ENCODE measurements around the gene FASN.

Gene FASN

DNA sequence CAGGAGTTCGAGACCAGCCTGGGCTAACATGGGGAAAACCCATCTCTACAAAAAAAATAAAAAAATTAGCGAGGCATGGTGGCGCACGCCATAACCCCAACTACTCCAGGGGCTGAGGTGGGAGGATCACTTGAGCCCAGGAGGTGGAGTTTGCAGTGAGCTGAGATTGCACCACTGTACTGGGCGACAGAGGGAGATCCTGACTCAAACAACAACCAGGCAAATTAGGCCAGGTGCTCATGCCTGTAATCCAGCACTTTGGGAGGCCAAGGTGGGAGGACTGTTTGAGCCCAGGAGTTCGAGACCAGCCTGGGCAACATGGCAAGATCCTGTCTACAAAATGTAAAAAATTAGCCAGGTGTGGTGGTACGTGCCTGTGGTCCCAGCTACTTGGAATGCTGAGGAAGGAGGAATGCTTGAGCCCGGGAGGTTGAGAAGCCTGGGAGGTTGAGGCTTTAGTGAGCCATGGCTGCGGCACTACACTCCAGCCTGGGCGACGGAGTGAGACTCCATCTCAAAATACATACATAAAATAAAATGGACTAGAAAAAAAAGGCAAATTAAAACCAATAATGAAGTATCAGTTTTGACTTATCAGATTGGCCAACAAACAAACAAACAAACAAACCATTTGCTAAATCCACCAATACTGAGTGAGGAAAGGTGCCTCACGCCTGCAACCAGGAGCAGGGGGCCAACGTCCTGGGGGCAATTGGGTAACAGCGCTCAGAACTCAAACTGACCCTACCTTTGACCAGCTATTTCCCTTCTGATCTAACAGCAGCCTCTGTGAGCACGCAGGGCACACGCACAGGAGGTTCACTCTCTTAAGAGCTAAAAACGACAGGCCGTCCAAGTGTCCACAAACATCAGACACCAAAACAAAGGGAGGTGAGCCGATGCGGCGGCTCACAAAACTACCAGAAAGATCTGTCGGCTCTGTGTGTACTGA is 19.4 kb upstream of the FASN start:
- no peak for DNase-seq (ENCODE audit: low read depth in 2 of 2)

DNA sequence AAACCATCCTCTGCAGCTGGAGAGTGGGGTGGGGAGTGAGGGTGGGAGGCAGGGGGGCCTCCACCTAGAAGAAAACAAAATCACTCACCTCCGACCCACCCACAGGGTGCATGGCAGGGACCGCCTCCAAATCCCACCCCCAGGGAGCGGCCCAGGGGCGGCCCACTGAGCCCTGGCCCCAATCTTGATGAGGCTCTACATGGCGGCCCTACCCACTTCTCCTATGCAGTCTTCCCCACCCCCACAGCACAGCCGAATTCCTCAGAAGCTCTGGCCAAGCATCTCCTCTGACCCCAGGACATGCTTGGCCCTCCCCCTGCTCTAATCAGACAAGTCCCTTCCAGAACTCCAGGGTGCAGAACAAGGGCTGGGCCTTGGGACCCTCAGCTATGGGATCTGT is 18.2 kb upstream of the FASN start:
- no peak for DNase-seq (ENCODE audit: low read depth in 2 of 2)

DNA sequence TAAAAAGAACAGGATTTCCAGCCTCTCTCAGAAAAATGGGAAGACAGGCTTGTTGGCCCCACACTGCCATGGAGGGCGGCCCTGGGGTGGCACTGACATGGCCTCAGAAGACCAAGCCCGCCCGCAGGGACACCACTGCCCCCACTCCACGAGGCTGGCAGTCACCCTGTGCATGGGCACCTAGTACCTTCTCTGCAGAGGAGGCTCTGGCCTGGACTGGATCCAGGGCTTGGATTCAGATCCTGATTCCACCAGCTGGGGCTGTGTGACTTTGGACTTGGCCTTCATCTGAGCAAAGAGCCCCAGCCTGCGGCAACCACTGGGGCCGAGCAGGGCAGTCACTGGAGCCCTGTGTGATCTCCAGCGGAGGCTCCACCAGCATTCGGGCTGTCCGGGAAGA is 16.8 kb upstream of the FASN start:
- DNase-seq (ENCODE audit: low read depth in 2 of 2), result no peak

DNA sequence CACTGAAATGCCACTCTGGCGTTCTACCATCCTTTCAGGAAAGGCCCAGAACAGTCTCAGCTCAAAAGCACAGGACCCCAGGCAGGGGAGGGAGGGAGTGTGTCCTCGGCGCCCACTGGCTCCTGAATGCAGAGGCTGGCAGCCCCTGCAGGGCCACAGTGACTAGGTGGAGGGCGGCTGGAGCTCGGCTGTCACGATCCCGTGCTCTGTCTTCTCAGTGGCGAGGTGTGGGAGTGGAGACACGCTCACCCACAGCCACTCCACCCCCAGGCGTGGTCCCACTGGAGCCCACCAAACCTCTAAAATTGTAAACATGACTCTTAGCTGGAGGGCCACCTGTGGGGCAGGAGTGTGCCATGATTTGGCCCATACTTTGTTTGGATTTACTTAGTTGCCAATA is 16.4 kb upstream of the FASN start:
- DNase-seq (ENCODE audit: low read depth in 2 of 2), result no peak

DNA sequence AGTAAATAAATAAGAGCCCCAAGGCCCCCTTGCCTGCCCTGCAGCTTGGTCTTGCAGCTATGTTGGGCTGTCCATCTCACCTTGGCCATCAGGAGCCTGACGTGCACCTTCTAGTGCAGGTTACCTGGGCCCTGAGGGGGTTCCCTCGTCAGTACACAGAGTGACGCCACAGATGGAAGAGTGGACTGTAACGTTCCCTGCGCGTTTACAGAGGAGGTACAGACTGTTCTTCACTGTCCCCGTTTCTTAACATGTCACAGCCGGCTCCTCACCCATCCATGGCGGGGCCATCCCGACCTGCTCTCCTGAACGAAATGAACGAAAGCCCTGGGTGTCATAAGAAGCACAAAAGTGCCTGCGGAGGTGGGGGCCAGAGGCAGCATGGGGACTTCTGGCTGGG is 15.9 kb upstream of the FASN start:
- DNase-seq (ENCODE audit: low read depth in 2 of 2), result no peak

DNA sequence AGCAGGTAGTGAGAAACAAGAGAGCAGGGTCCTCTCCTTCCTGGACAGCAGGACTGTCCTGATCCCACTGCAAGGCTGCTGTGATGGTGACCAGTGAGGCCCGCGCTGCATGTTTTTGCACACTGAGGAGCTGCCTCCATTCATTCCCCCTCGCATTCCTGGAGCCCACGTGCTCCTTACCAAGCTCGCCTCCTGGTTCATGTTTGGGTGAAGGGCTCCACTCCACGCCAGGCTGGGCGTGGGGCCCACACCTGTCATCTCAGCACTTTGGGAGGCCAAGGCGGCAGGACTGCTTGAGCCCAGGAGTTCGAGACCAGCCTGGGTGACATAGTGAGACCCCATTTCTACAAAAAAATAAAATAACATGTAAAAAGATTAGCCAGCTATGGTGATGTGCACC is 15.4 kb upstream of the FASN start:
- DNase-seq (ENCODE audit: low read depth in 2 of 2), result no peak

DNA sequence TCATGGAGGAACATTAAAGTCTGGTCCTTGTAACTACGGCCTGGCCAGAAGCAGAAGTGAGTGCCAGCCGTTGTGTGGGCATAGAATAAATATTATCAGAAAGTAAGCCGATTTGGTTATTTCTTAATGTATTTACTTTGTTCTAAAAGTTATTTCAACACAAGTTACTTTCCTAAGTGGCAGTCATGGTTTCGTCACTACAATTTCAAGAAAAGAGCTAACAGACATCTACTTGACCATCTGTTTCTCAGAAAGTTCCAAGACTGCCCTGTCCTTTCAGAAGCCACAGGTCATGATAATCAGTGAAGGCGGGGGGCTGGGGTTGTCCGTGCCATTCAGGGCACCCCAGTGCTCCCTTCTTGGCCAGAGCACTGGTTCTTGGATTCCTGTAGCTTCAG is 14.9 kb upstream of the FASN start:
- DNase-seq (ENCODE audit: low read depth in 2 of 2), result no peak

DNA sequence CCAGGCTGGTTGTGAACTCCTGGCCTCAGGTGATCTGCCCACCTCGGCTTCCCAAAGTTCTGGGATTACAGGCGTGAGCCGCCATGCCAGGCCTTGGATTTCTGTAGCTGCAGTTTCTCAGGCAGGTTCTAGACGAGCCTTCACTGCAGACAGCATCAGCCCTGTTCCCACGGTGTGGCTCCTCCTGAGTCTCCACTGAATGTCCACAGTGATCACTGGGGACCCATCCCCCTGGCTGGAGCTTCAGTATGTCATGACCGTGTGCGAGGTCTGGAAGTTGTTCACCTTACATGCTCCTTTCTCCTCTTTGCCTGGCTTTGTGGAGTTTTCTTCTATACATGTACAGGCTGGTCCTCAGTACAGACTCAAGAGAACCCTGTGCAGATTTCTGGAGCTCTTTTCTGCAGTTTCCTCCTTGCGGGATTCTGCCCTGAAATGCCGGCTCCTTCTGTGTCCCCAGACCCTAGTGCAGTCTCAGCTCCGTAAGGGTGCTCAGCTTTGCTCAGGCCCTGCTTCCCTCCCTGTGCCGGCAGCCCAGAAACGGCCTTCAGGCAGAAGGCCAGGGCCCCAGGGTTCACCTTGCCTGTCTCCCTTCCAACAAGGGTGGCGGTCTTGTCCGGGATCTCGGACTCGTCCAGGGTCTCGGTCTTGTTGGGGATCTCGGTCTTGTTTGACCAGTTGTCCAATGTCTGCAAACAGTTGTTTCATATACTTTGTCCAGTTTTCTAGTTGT is 14.3 kb upstream of the FASN start:
- DNase-seq (ENCODE audit: low read depth in 2 of 2), result no peak

DNA sequence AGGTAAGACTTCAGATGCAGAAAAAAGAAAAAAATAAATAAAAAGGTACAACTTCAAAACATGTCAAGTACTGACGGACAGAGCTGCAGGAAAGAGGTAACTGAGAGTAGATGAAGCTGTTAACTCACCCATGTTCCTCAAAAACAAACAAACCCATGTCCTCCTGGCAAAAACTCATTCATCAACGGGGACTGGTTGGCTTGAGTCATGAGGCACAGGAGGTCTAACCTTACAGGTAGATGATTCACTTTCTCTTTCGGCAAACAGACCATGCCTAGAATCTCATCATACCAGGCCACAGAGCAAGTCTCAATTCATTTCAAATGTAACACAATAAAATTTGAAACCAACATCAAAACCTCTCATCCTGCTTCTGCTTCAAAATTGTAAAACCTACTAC is 12.3 kb upstream of the FASN start:
- no peak for DNase-seq (ENCODE audit: low read depth in 2 of 2)

DNA sequence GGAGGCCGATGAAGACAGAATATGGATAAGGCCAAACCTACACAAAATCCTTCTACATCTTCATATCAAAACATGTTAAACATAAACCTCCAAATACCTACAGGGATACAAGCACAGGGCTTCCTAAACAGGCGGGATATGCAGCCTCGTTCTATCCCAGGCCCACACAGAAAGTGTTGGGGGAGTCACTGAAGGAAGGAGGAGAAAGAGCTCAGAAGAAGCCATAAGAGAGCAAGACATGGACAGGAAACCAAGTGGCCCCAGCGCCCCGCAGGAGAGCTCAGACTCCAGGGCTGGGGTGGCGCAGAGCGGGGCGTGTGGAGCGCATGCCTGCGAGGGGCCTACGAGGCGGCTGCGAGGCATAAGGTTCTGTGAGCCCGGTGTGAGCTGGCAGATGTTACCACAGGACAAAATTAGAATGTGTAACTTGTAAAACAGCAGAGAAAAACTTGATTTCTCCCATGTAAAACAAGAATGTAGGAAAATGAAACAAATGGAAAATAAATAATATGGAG is 11.0 kb upstream of the FASN start:
- no peak for DNase-seq (ENCODE audit: low read depth in 2 of 2)

DNA sequence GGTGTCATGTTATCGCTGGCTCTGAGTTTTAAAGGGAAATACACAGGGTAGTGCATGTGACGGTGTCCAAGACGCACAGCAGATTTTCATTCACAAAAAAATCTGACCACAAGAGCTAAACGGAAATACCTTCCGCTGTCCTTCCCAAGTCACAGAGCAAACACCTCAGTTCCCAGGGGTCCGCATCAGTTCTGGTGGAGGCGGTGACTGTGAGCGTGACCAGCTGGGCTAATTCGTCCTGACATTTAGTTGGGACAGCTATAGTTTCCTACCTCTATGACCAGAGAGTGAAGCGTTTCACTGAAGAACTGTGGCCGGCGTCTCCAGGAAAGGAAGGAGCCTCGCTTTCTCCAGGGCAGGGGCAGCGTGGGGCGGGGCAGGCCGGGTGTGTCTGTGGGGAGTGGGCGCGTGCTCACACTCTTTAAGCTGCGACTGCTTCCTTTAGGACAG is 10.5 kb upstream of the FASN start:
- DNase-seq (ENCODE audit: low read depth in 2 of 2), result no peak

DNA sequence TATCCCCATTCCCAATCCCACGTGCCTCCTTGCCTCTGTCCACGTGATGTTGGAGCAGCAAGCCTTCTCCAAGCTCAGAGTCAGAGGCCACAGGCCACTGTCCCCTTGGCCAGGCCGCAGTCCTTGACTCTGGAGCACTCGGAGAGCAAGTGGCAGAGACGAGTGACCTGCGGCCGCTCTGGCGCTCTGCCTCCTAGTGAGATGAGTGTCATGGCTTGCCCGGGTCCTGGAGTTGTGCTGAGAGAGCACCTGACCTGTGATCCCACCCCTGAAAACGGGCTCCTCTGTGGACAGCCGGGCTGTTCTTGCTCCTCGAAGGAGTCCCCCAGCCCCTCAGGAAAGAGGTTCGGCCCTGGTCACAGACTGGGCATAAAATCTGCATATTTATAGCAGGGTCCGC is 10.0 kb upstream of the FASN start:
- DNase-seq (ENCODE audit: low read depth in 2 of 2), result no peak

DNA sequence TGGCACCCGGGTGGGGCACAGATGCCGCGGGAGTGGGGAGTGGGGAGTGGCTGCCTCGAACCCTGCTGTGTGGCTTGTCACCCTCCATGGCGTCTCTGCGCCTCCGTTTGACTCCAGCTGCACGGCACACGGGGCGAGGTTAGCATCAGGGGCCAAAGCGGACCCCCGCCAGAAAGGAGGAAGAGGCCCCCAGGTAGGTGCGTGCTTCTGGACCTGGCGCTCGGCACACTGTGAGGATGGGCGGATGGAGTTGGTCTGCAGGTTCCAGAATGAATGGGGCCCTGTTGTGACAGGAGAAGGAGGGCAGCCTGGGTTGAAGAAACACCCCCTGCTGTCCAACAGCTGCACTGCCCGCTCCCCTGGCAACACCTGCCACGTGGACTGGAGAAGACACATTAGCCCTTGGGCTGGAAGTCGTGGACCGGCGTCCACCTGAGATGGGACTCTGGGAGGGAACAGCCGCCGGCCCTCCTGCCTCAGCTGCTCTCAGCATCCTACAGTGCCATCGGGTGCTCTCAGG is 9.4 kb upstream of the FASN start:
- no peak for DNase-seq (ENCODE audit: low read depth in 2 of 2)

DNA sequence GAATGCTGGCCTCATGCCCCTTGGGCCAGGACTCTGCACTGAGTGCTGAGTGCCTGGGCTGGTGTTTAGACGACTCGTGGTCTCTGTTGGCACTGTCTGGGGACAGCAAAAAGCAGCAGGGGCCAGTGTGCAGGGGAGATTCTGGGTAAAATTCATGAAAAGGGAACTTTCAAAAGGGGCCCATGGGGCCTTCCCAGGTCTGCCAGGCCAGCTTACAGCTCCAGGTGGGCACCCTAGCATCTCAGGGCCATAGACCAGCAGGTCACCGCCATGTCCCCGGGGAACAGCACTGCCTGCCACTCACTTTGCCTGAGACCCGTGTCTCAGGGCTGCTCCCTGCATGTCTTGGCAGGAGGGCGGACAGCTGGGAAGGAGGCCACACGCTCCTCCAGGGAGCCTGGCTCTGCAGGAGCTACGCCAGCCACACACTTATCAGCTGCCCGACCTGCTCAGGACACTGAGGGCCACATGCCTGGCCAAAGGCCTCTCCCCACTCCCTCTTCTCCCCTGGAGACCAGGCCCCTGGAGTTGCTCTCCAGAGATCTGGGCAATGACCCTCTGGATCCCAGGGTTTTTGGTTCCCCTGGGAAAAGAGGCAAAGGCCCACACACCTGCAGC is 8.8 kb upstream of the FASN start:
- no peak for DNase-seq (ENCODE audit: low read depth in 2 of 2)

DNA sequence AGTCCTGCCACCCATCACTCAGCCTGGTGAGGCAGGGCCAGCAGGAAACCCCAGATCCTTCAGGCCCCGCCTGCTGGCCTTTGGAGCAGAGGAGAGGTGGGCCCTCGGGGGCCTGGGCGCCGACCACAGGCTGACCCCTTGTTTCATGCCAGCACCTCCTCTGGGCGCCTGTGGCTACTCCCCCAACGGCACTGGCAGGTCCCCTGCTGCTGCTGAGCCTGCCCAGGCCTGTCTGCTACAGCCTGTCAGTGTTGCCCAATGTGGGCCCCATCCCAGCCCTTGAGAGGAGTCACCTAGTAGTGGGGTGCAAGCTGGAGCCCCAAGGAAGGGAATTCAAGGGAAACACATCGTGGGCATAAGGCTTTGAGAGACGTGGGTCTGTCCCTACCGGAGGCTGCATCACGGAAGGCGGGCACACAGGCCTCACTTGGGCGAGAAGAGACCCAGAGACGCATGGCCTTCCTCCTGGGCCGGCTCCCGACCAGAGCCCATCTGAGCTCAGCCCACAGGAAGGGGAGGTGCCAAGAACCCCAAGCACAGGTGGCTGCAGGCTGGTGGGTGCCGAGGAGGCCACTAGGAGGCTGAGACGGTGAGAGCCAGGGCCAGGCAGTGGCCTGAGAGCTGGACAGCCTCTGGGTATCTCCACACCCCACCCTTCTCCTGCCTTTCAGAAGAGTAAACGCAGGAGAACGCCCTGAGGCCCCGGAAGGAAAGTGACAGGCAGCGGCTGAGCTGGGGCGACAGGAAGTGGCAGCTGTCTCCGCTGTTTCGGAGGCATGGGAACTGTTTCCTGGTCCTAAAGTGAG is 8.0 kb upstream of the FASN start:
- DNase-seq (ENCODE audit: low read depth in 2 of 2), result peak in 1 of 2 donors; percentile 27

DNA sequence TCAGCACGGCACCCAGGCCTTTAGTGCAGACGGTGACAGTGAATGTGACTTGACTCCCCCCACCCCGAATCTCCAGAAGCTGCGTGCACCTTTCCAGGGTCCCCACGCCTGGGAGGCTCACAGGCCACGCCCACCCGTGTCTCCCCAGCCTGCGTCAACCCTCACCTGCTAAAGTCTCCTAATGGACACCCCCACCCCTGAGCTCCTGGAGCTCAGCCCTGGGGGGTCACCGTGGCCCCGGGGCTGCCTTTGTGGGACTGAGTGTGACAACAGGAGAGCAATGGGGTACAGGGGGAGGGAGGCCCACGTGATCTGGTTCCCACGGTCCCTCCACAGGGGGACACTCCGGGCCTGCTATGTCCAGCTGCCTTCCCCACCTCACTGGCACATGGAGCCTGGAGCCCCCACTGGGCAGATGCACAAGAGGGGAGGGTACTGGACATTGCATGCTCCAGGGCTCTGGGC is 7.4 kb upstream of the FASN start:
- DNase-seq (ENCODE audit: low read depth in 2 of 2), result no peak

DNA sequence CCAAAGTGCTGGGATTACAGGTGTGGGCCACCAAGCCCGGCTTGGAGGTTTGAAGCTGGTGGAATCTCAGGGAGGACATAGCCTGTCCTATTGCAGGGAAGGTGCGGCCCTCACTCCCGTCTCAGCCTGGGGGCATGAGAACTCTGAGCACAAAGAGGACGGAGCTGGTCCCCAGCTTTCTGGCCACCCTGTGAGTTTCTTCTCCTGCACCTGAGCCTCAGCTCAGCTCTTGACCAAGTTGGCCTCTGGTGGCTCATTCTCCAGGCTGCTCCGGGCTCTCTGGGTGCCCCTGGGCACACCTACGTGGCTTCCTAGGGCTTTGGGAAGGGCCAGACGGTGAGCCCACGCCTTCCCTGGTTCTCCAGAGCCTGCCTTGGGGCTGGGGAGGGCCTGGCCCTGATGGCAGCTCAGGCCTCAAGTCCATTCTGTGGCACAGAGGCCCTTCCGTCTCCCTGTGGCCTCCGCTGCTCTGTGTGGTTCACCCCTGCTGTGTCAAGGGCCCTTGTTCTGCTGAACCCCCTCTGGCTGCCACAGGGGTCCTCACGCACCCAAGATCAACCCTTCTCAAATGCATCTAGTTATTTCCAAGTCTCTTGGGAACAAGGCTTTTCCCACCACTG is 6.9 kb upstream of the FASN start:
- DNase-seq (ENCODE audit: low read depth in 2 of 2), result no peak

DNA sequence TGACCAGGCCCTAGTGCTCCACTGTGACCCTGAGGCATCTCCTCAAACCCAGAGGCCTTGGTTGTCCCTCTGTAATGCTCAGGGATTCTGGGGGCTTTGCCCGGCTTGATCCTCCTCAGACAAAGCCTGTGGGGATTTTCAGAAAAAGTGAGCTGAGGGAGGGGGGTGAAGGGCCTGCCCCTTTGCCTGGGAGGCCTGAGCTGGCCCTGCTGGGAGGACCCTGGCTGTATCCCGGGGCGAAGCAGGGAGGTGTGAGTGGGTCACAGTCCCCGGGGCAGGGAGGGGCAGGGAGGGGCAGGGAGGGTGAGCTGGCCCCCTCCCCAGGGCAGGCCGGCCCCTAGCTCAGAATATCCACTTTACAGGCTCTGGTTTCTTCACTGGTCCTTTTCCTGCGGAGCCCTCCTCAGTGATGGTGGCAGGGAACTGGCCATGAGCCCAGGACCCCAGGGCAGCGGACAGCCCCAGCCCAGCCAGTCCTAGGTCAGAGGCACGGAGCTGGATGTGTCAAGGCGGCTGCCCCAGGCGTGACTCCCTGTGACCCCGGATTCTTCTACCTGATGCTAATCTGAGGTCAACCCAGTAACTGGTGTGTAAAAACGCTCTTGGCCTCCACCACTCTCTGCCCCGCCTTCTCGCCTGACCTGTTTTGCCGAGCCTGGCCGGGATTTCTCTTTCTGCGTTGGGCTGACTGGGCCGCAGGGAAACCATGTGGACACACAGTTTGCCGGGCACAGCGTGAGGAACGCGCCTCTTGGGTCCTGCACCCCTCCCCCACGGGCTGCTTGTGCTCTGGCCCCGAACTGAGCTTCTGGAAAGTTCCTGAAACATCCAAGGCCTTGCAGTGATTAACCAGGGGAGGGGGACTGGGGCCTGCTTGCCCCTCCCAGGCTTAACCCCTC is 5.8 kb upstream of the FASN start:
- DNase-seq (ENCODE audit: low read depth in 2 of 2), result no peak

DNA sequence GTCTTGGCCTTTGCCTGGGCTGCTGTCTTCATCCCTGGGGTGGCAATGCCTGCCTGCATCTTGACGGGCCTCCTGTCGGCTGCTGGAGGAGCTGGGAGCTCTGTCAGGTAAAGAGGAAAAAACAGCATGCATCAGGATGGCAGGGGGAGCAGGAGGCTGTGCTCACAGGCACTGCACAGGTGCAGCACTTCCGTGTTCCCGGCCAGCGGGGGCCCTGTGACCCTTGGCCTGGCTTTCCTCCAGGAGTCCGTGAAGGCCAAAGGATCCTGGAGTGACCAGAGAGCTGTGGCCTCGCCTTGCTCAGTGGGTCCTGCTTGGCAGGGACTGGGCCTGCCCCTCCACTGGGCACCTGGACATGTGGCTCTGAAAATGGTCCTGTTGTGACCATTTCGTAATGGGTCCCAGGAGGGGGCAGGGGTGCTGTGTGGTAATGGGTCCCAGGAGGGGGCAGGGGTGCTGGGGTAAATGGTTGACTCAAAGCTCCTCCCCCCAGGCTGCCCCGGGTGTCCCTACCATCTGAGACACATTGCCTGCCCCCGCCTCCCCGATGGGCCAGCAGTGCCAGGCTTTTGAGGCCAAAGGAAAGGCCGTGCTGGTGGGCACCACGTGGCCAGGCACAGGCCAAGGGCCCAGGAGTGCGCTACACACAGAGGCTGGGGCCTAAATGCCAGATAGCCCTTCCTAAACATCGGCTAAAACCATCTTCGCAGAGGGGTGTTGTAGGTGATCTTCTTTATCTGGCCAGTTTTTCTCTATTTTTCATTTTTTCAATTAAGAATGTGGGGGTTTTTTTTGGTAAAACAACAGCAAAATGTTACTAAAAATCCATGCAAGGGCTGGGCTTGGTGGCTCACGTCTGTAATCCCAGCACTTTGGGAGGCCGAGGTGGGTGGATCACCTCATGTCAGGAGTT is 4.0 kb upstream of the FASN start:
- DNase-seq (ENCODE audit: low read depth in 2 of 2), result no peak
